HT1080 (cell line): Measurements from ENCODE around the gene ADAMTS3. TPM values are rescaled to one million over a fixed set of nuclear protein-coding genes. Genes with fewer than 3 reads are reported as not detected.

Source experiments
- DNase-seq: peaks from one replicate; pipeline ENCODE4 v3.0.0-alpha.2; 2015; ENCODE audit warnings: low read depth
- polyA plus RNA-seq, 2 experiments: library from polyadenylated mRNA; depleted of rRNA; stranded (reverse); fragments of >200 nt; gene quantifications; 2 replicates each; pipeline ENCODE4 v1.2.3, GENCODE V29; 2015
- total RNA-seq: library from RNA; depleted of rRNA; stranded (reverse); fragments of >200 nt; shearing (Covaris generic); gene quantifications from 2 replicates; pipeline ENCODE4 v1.2.3, GENCODE V29; 2014; rRNA removed

ADAMTS3 gene
- total RNA-seq: 3.9 and 4.1 TPM in 2 replicates
- polyA plus RNA-seq (2015; cell fraction: cytosol; rRNA removed): 0.95 and 1.2 TPM in 2 replicates
- polyA plus RNA-seq (2015; cell fraction: nucleus; rRNA removed): 5.1 and 6.0 TPM in 2 replicates

GRCh38 chr4:72568959-72569718 lies at the start of gene ADAMTS3:
Gene ADAMTS3 (minus strand): TSS chr4:72569221. CDS start chr4:72568762, 459 bp downstream.
- DNase-seq: peak; percentile 74

GRCh38 chr4:72613959-72614358 lies 44.9 kb upstream of the ADAMTS3 start:
- DNase-seq: no peak

- no peak for DNase-seq
Observed at GRCh38 chr4:72606751-72607150, 37.7 kb upstream of the ADAMTS3 start.

- no peak for DNase-seq
Observed at GRCh38 chr4:72604324-72604723, 35.3 kb upstream of the ADAMTS3 start.

- DNase-seq: no peak
Observed at GRCh38 chr4:72602396-72603376, 33.7 kb upstream of the ADAMTS3 start.

GRCh38 chr4:72591547-72592454 lies 22.8 kb upstream of the ADAMTS3 start:
- DNase-seq: no peak

GRCh38 chr4:72587334-72587733 lies 18.3 kb upstream of the ADAMTS3 start:
- no peak for DNase-seq

GRCh38 chr4:72582853-72583252 lies 13.8 kb upstream of the ADAMTS3 start:
- no peak for DNase-seq

GRCh38 chr4:72577211-72577610 lies 8.2 kb upstream of the ADAMTS3 start:
- no peak for DNase-seq

- DNase-seq: no peak
Observed at GRCh38 chr4:72571337-72571736, 2.3 kb upstream of the ADAMTS3 start.

- no peak for DNase-seq
Observed at GRCh38 chr4:72569719-72570235, 756 bp upstream of the ADAMTS3 start.

- DNase-seq: peak; percentile 98
Observed at GRCh38 chr4:72567821-72568675, 973 bp downstream of the ADAMTS3 start.

- no peak for DNase-seq
Observed at GRCh38 chr4:72567036-72567435, 2.0 kb downstream of the ADAMTS3 start.

- no peak for DNase-seq
Observed at GRCh38 chr4:72566464-72566972, 2.5 kb downstream of the ADAMTS3 start.

GRCh38 chr4:72564789-72565188 lies 4.2 kb downstream of the ADAMTS3 start:
- DNase-seq: no peak

- peak; percentile 58 for DNase-seq
Observed at GRCh38 chr4:72564184-72564583, 4.8 kb downstream of the ADAMTS3 start.

- DNase-seq: peak; percentile 44
Observed at GRCh38 chr4:72558655-72559054, 10.4 kb downstream of the ADAMTS3 start.

GRCh38 chr4:72557021-72557420 lies 12.0 kb downstream of the ADAMTS3 start:
- no peak for DNase-seq

GRCh38 chr4:72555377-72555831 lies 13.6 kb downstream of the ADAMTS3 start:
- no peak for DNase-seq
